GM23338 (cell line): ENCODE measurements around the gene ADCY7. TPM values are rescaled to one million over a fixed set of nuclear protein-coding genes. Genes with fewer than 3 reads are reported as not detected.

Experiments
- ATAC-seq: fragments of 200-7000 bp; cut with Tn5 transposase; 3 replicates; pipeline ENCODE4 v1.9.1; 2020
- DNase-seq: peaks from one replicate; pipeline ENCODE4 v3.0.0-alpha.2; 2015; ENCODE audit warnings: low spot score
- H2AFZ ChIP-seq: fragments of 200-600 bp; sonication (generic); 2 replicates; pipeline ENCODE4 v1.8.0; 2016; ENCODE audit warnings: antibody characterized with exemption, mild to moderate bottlenecking, moderate library complexity
- H3F3A ChIP-seq: fragments of 200-600 bp; sonication (generic); replicated peaks from 2 replicates; pipeline ENCODE4 v1.8.0; 2017; ENCODE audit warnings: antibody characterized with exemption, mixed run types, low read depth
- H3K27ac ChIP-seq: fragments of 200-600 bp; sonication (generic); 2 replicates; pipeline ENCODE4 v1.6.1; 2016; ENCODE audit warnings: low read depth
- H3K27me3 ChIP-seq: fragments of 200-600 bp; sonication (generic); 2 replicates; pipeline ENCODE4 v1.8.0; 2016; ENCODE audit warnings: mild to moderate bottlenecking, mixed run types, moderate library complexity; ENCODE audit not compliant: insufficient read depth
- H3K36me3 ChIP-seq: fragments of 200-600 bp; sonication (generic); 2 replicates; pipeline ENCODE4 v1.8.0; 2016; ENCODE audit warnings: mild to moderate bottlenecking; ENCODE audit not compliant: insufficient read depth
- H3K4me1 ChIP-seq: fragments of 200-600 bp; sonication (generic); 2 replicates; pipeline ENCODE4 v1.8.0; 2016; ENCODE audit warnings: mild to moderate bottlenecking, moderate library complexity; ENCODE audit not compliant: insufficient read depth
- H3K4me2 ChIP-seq: fragments of 200-600 bp; sonication (generic); 2 replicates; pipeline ENCODE4 v1.7.1; 2017; ENCODE audit warnings: mixed run types
- H3K4me3 ChIP-seq: fragments of 200-600 bp; sonication (generic); 2 replicates; pipeline ENCODE4 v1.6.1; 2016; ENCODE audit warnings: mixed run types
- H3K79me2 ChIP-seq: fragments of 200-600 bp; sonication (generic); replicated peaks from 2 replicates; pipeline ENCODE4 v1.8.0; 2017; ENCODE audit warnings: mild to moderate bottlenecking; ENCODE audit not compliant: insufficient read depth
- H3K9me2 ChIP-seq: fragments of 200-600 bp; sonication (generic); 2 replicates; pipeline ENCODE4 v1.8.0; 2017; ENCODE audit not compliant: insufficient read depth
- H4K20me1 ChIP-seq: fragments of 200-600 bp; sonication (generic); replicated peaks from 2 replicates; pipeline ENCODE4 v1.8.0; 2017; ENCODE audit warnings: mild to moderate bottlenecking; ENCODE audit not compliant: insufficient read depth
- H3K27ac Mint-ChIP-seq: 2 replicates; pipeline ENCODE4 v1.8.0; 2020; ENCODE audit warnings: inconsistent platforms, mild to moderate bottlenecking, moderate library complexity, mixed read lengths
- H3K27me3 Mint-ChIP-seq: 3 replicates; pipeline ENCODE4 v1.8.0; 2022; ENCODE audit warnings: low read depth, mild to moderate bottlenecking, moderate library complexity, mixed read lengths, inconsistent platforms; ENCODE audit not compliant: insufficient read depth, poor library complexity
- H3K36me3 Mint-ChIP-seq: 3 replicates; pipeline ENCODE4 v1.8.0; 2021; ENCODE audit warnings: low read depth, mild to moderate bottlenecking, inconsistent platforms, moderate library complexity, mixed read lengths
- H3K4me1 Mint-ChIP-seq: 3 replicates; pipeline ENCODE4 v1.8.0; 2020; ENCODE audit warnings: mild to moderate bottlenecking, inconsistent platforms, mixed read lengths
- H3K4me3 Mint-ChIP-seq: 3 replicates; pipeline ENCODE4 v1.8.0; 2021; ENCODE audit warnings: moderate library complexity, mild to moderate bottlenecking, inconsistent platforms, mixed read lengths
- H3K9me3 Mint-ChIP-seq: 3 replicates; pipeline ENCODE4 v1.8.0; 2020; ENCODE audit warnings: moderate library complexity, mild to moderate bottlenecking, inconsistent platforms, mixed read lengths
- JUNB ChIP-seq: IDR thresholded peaks from one replicate; pipeline ENCODE4 v1.6.1; 2016; ENCODE audit warnings: antibody characterized with exemption; ENCODE audit not compliant: unreplicated experiment
- NANOG ChIP-seq: IDR thresholded peaks from 2 replicates; pipeline ENCODE4 v1.6.1; 2016; ENCODE audit warnings: antibody characterized with exemption, borderline replicate concordance
- POLR2AphosphoS5 ChIP-seq: IDR thresholded peaks from 2 replicates; pipeline ENCODE4 v1.6.1; 2016; ENCODE audit warnings: antibody characterized with exemption, low read depth
- STAT1 ChIP-seq: IDR thresholded peaks from one replicate; pipeline ENCODE4 v1.6.1; 2016; ENCODE audit warnings: antibody characterized with exemption; ENCODE audit not compliant: unreplicated experiment
- polyA plus RNA-seq: library from polyadenylated mRNA; unstranded; fragments of >200 nt; fragmentation: Nextera tagmentation; extraction: Ambion mirVana; gene quantifications from 2 replicates; pipeline ENCODE4 v1.2.1, GENCODE V29; 2016
- total RNA-seq: library from RNA; depleted of rRNA; stranded (reverse); fragments of >200 nt; shearing (Covaris generic); gene quantifications from 2 replicates; pipeline ENCODE4 v1.2.3, GENCODE V29; 2014
- TF ChIP-seq, protein P1 (sequence below): IDR thresholded peaks from one replicate; pipeline ENCODE4 v1.6.1; 2018; ENCODE audit warnings: antibody characterized with exemption; ENCODE audit not compliant: unreplicated experiment
- TF ChIP-seq, protein P2 (sequence below): fragments of 250-450 bp; sonication (Bioruptor Pico); IDR thresholded peaks from 2 replicates; pipeline ENCODE4 v1.5.0; 2020; ENCODE audit warnings: mild to moderate bottlenecking, moderate library complexity
- TF ChIP-seq, protein P3 (sequence below), 2 experiments: fragments of 200-600 bp in 1 of 2; sonication (generic) in 1 of 2; conservative IDR thresholded peaks; 2 replicates each; pipeline versions ENCODE4 v1.5.1 to v1.6.1; 2016 to 2017; ENCODE audit warnings: antibody characterized with exemption in 2 of 2, low read depth in 2 of 2, mild to moderate bottlenecking in 2 of 2, moderate library complexity in 1 of 2

ADCY7 gene
- total and polyA plus RNA-seq, 2 experiments from 2014 or later, result 2.4 to 10.5 TPM

DNA sequence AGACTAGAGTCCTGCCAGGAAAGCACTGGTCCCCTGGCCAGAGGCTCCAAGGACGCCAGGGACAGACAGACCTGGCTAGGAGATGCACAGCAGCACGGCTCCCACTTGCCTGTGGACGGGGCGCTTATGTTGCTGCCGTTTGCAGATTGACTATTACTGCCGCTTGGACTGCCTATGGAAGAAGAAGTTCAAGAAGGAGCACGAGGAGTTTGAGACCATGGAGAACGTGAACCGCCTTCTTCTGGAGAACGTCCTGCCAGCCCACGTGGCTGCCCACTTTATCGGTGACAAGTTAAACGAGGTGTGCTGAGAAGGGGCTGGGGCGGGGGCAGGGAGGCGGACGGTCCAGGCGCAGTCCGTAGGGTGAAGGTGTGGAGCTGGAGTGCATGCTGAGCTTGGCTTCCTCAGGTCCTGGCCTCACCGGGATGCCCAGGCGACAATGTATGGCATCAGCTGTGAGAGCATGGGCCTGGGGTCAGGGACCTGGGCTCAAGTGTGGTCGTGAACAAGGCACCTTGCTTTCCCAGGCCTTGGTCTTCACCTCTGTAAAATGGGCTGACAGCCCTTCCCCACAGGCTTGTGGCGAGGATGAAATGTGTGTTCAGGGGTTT, 45.6 kb downstream of the ADCY7 start:
- no peaks in the 10 kb centered on the region for H3K9me2 ChIP-seq
- H3K4me3 Mint-ChIP-seq, result no peak overlapping the region
- 0 out of 2 replicates have a peak, but pooled peaks have one; percentile 9 for TF ChIP-seq POLR2AphosphoS5
- TF ChIP-seq STAT1, result no peak
- DNase-seq, result no peak
- 0 out of 2 replicates have a peak, but pooled peaks cover 12% of the 10 kb centered on the region for H3K36me3 ChIP-seq
- H3K4me1 Mint-ChIP-seq, result no peaks in the 10 kb centered on the region
- no peak for ATAC-seq
- H4K20me1 ChIP-seq, result 0 out of 2 replicates have a peak, but pooled peaks cover 4% of the 10 kb centered on the region
- H3F3A ChIP-seq, result no peaks in the 10 kb centered on the region
- H3K27me3 Mint-ChIP-seq, result peaks cover 16% of the 10 kb centered on the region
- no peak overlapping the region for H3K4me3 ChIP-seq
- H3K4me2 ChIP-seq, result no peak overlapping the region
- H2AFZ ChIP-seq, result no peak overlapping the region
- H3K27me3 ChIP-seq, result no peaks in the 10 kb centered on the region
- H3K4me1 ChIP-seq, result no peaks in the 10 kb centered on the region
- H3K27ac ChIP-seq, result no peak overlapping the region
- H3K36me3 Mint-ChIP-seq, result peaks cover 16% of the 10 kb centered on the region
- H3K9me3 Mint-ChIP-seq, result no peaks in the 10 kb centered on the region
- H3K27ac Mint-ChIP-seq, result no peak overlapping the region
- H3K79me2 ChIP-seq, result no peaks in the 10 kb centered on the region

DNA sequence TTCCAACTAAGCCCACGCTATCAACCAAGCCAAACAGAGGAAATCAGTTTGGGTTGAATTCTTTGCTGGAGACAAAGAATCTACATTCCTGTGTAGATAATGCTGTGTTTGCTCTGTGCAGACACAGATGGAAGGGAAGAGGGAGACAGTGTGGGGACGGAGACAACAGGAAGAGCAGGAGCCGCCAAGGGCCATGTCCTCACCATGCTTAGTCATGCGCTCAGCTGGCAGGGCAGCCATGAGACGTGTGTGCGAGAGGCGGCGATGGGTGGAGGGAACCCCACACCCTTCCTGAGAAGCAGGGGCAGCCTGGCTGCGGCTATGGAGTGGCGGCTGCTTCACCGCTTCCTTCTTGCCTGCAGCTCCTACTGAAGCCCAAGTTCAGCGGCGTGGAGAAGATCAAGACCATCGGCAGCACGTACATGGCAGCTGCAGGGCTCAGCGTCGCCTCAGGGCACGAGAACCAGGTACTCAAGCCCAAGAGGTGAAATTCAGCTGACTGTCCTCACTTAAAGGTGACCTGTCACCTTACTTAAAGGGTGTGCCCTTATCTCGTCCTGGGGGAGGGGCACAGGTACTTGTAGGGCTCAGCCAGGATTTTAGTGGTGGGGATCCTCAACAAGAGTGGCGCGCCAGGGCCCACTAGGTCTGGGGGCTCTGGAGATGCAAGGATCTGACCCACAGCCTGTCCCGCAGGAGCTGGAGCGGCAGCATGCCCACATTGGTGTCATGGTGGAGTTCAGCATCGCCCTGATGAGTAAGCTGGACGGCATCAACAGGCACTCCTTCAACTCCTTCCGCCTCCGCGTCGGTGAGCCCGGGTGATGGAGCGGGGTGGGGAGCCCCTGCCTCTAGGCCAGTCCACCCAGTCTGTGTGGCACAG, 47.5 kb downstream of the ADCY7 start:
- Histone ChIP-seq H3K79me2 (no peaks in the 10 kb centered on the region), H3K27me3 (no peaks in the 10 kb centered on the region), H2AFZ (no peak overlapping the region), H3K27ac (no peak overlapping the region), H3F3A (no peaks in the 10 kb centered on the region), H3K4me2 (no peak overlapping the region), H3K4me3 (no peak overlapping the region), H3K9me2 (no peaks in the 10 kb centered on the region), H4K20me1 (0 out of 2 replicates have a peak, but pooled peaks cover 4% of the 10 kb centered on the region), H3K4me1 (no peaks in the 10 kb centered on the region), H3K36me3 (peaks cover 20% of the 10 kb centered on the region; the same call in 1 of the 2 replicates)
- Mint-ChIP-seq H3K9me3 (no peaks in the 10 kb centered on the region), H3K27me3 (peaks cover 14% of the 10 kb centered on the region), H3K4me3 (no peak overlapping the region), H3K4me1 (no peaks in the 10 kb centered on the region), H3K36me3 (peaks cover 29% of the 10 kb centered on the region), H3K27ac (peak overlapping the region; percentile 84; the same call in 1 of the 2 replicates)
- DNase-seq (no peak), ATAC-seq (no peak)
- no peak for TF ChIP-seq NANOG
- TF ChIP-seq, protein P1, sequence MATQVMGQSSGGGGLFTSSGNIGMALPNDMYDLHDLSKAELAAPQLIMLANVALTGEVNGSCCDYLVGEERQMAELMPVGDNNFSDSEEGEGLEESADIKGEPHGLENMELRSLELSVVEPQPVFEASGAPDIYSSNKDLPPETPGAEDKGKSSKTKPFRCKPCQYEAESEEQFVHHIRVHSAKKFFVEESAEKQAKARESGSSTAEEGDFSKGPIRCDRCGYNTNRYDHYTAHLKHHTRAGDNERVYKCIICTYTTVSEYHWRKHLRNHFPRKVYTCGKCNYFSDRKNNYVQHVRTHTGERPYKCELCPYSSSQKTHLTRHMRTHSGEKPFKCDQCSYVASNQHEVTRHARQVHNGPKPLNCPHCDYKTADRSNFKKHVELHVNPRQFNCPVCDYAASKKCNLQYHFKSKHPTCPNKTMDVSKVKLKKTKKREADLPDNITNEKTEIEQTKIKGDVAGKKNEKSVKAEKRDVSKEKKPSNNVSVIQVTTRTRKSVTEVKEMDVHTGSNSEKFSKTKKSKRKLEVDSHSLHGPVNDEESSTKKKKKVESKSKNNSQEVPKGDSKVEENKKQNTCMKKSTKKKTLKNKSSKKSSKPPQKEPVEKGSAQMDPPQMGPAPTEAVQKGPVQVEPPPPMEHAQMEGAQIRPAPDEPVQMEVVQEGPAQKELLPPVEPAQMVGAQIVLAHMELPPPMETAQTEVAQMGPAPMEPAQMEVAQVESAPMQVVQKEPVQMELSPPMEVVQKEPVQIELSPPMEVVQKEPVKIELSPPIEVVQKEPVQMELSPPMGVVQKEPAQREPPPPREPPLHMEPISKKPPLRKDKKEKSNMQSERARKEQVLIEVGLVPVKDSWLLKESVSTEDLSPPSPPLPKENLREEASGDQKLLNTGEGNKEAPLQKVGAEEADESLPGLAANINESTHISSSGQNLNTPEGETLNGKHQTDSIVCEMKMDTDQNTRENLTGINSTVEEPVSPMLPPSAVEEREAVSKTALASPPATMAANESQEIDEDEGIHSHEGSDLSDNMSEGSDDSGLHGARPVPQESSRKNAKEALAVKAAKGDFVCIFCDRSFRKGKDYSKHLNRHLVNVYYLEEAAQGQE, result no peak
- TF ChIP-seq, protein P2, sequence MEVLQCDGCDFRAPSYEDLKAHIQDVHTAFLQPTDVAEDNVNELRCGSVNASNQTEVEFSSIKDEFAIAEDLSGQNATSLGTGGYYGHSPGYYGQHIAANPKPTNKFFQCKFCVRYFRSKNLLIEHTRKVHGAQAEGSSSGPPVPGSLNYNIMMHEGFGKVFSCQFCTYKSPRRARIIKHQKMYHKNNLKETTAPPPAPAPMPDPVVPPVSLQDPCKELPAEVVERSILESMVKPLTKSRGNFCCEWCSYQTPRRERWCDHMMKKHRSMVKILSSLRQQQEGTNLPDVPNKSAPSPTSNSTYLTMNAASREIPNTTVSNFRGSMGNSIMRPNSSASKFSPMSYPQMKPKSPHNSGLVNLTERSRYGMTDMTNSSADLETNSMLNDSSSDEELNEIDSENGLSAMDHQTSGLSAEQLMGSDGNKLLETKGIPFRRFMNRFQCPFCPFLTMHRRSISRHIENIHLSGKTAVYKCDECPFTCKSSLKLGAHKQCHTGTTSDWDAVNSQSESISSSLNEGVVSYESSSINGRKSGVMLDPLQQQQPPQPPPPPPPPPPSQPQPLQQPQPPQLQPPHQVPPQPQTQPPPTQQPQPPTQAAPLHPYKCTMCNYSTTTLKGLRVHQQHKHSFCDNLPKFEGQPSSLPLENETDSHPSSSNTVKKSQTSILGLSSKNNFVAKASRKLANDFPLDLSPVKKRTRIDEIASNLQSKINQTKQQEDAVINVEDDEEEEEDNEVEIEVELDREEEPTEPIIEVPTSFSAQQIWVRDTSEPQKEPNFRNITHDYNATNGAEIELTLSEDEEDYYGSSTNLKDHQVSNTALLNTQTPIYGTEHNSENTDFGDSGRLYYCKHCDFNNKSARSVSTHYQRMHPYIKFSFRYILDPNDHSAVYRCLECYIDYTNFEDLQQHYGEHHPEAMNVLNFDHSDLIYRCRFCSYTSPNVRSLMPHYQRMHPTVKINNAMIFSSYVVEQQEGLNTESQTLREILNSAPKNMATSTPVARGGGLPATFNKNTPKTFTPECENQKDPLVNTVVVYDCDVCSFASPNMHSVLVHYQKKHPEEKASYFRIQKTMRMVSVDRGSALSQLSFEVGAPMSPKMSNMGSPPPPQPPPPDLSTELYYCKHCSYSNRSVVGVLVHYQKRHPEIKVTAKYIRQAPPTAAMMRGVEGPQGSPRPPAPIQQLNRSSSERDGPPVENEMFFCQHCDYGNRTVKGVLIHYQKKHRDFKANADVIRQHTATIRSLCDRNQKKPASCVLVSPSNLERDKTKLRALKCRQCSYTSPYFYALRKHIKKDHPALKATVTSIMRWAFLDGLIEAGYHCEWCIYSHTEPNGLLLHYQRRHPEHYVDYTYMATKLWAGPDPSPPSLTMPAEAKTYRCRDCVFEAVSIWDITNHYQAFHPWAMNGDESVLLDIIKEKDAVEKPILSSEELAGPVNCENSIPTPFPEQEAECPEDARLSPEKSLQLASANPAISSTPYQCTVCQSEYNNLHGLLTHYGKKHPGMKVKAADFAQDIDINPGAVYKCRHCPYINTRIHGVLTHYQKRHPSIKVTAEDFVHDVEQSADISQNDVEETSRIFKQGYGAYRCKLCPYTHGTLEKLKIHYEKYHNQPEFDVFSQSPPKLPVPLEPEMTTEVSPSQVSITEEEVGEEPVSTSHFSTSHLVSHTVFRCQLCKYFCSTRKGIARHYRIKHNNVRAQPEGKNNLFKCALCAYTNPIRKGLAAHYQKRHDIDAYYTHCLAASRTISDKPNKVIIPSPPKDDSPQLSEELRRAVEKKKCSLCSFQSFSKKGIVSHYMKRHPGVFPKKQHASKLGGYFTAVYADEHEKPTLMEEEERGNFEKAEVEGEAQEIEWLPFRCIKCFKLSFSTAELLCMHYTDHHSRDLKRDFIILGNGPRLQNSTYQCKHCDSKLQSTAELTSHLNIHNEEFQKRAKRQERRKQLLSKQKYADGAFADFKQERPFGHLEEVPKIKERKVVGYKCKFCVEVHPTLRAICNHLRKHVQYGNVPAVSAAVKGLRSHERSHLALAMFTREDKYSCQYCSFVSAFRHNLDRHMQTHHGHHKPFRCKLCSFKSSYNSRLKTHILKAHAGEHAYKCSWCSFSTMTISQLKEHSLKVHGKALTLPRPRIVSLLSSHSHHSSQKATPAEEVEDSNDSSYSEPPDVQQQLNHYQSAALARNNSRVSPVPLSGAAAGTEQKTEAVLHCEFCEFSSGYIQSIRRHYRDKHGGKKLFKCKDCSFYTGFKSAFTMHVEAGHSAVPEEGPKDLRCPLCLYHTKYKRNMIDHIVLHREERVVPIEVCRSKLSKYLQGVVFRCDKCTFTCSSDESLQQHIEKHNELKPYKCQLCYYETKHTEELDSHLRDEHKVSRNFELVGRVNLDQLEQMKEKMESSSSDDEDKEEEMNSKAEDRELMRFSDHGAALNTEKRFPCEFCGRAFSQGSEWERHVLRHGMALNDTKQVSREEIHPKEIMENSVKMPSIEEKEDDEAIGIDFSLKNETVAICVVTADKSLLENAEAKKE (CRISPR knock-in tag), result no peak
- no peak for TF ChIP-seq POLR2AphosphoS5
- TF ChIP-seq STAT1, result no peak
- TF ChIP-seq, protein P3, sequence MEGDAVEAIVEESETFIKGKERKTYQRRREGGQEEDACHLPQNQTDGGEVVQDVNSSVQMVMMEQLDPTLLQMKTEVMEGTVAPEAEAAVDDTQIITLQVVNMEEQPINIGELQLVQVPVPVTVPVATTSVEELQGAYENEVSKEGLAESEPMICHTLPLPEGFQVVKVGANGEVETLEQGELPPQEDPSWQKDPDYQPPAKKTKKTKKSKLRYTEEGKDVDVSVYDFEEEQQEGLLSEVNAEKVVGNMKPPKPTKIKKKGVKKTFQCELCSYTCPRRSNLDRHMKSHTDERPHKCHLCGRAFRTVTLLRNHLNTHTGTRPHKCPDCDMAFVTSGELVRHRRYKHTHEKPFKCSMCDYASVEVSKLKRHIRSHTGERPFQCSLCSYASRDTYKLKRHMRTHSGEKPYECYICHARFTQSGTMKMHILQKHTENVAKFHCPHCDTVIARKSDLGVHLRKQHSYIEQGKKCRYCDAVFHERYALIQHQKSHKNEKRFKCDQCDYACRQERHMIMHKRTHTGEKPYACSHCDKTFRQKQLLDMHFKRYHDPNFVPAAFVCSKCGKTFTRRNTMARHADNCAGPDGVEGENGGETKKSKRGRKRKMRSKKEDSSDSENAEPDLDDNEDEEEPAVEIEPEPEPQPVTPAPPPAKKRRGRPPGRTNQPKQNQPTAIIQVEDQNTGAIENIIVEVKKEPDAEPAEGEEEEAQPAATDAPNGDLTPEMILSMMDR (conservative IDR thresholded peaks at IDR 0.05; ENCODE audit: low read depth in 2 of 2), result no peak
- no peak for TF ChIP-seq JUNB
